Upper lobe of left lung (tissue), 6 donors: ENCODE data around the gene KLC3. TPM values are rescaled to one million over a fixed set of nuclear protein-coding genes. Genes with fewer than 3 reads are reported as not detected.

Experiments
- ATAC-seq, 2 donors: fragments of 200-7000 bp; cut with Tn5 transposase; one replicate each; pipeline ENCODE4 v1.9.1; 2022; ENCODE audit warnings: mild to moderate bottlenecking in 2 of 2, moderate library complexity in 2 of 2; ENCODE audit not compliant: low FRiP score in 2 of 2
- DNase-seq, 2 donors: peaks; one replicate each; pipeline ENCODE4 v3.0.0-alpha.2; 2019 to 2020
- H3K27ac ChIP-seq, 4 donors: fragments of 200-600 bp; sonication (generic); one replicate each; pipeline ENCODE4 v1.5.1; 2016 to 2019
- H3K27me3 ChIP-seq, 4 donors: fragments of 200-600 bp; sonication (generic); one replicate each; pipeline ENCODE4 v1.5.1; 2017 to 2019
- H3K36me3 ChIP-seq, 4 donors: fragments of 200-600 bp; sonication (generic); one replicate each; pipeline ENCODE4 v1.5.1; 2016 to 2019
- H3K4me1 ChIP-seq, 4 donors: fragments of 200-600 bp; sonication (generic); one replicate each; pipeline ENCODE4 v1.5.1; 2018 to 2019
- H3K4me3 ChIP-seq, 4 donors: fragments of 200-600 bp; sonication (generic); one replicate each; pipeline ENCODE4 v1.5.1; 2017 to 2019; ENCODE audit warnings: mild to moderate bottlenecking in 2 of 4, moderate library complexity in 1 of 4
- H3K9me3 ChIP-seq, 4 donors: fragments of 200-600 bp; sonication (generic); one replicate each; pipeline ENCODE4 v1.5.1; 2018 to 2019
- EP300 ChIP-seq, 4 donors: sonication (generic); formaldehyde crosslinking; IDR thresholded peaks; one replicate each; pipeline ENCODE4 v1.5.1; 2017; ENCODE audit warnings: antibody characterized with exemption in 4 of 4, control low read depth in 2 of 4
- POLR2A ChIP-seq, 4 donors: fragments of 450-650 bp; IDR thresholded peaks; one replicate each; pipeline ENCODE4 v1.5.1; 2016 to 2017; ENCODE audit warnings: antibody characterized with exemption in 4 of 4, mild to moderate bottlenecking in 2 of 4
- POLR2AphosphoS5 ChIP-seq, 2 donors: sonication (generic); formaldehyde crosslinking; IDR thresholded peaks; one replicate each; pipeline ENCODE4 v1.5.1; 2017; ENCODE audit warnings: antibody characterized with exemption in 2 of 2
- WGBS, 2 donors: methylation state at CpG; one replicate each; pipeline ENCODE4 v1.1.5; 2017 to 2018; 5-methylcytosine and 5-hydroxymethylcytosine counted together
- total RNA-seq, 6 donors: library from RNA; depleted of rRNA in 4 of 6; stranded (reverse); fragments of >200 nt in 4 of 6; gene quantifications; one replicate each; pipeline versions ENCODE4 v1.1.0 to v1.2.1, GENCODE V29; 2016 to 2021
- TF ChIP-seq, protein P1 (sequence below), 6 experiments: fragments of 450-650 bp in 4 of 6; fragments of 200-600 bp in 2 of 6; sonication (generic) in 2 of 6; IDR thresholded peaks; one replicate each; pipeline ENCODE4 v1.5.1; 2016 to 2019; ENCODE audit warnings: antibody characterized with exemption in 6 of 6
- donor health status: DM: no; HTN: no; CAD: no; lungs with moderate emphysema.
- donor health status: DM: no; HTN: yes; CAD: no; lungs with severe emphysema.

The KLC3 gene
- total RNA-seq, 6 donors from 2014 or later = 2.4 to 9.5 (median 3.9) TPM

DNA sequence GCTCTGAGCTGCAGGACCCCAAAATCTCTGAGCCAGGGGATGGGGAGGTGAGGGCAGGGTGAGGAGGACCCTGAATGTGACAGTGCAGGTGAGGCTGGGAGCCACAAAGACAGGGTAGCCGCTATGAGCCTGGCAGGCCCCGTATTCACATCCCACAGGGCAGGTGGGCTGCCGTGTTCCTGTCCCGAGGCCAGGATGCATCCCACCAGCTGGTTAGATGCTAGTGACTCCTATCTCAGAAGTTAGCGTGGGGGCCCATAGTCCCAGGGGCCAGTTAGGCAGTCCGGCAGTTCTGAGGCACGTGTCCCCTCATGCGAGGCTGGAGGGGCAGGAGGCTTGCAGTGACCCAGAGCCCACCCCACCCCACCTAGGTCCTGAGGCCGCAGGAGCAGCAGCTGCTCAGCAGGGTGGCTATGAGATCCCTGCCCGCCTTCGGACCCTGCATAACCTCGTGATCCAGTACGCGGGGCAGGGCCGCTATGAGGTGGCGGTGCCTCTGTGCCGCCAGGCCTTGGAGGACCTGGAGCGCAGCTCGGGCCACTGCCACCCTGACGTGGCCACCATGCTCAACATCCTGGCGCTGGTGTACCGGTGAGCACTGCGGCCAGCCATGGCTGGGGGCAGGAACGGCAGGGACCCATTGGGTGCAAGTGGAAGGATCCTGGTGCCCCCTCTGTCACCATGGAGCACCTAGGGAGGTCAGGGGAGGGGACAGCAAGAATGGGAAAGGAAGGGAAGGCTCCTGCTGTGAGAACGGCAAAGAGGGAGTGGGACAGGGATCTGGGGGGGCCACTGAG is 7.2 kb downstream of the KLC3 start:
- no peak for ATAC-seq
- Histone ChIP-seq H3K36me3 (peaks cover 0 to 21% (median 11%) of the 10 kb centered on the region in 4 donors), H3K27me3 (peaks cover 0 to 5% (median 2%) of the 10 kb centered on the region in 4 donors), H3K9me3 (no peaks in the 10 kb centered on the region), H3K4me3 (no peak overlapping the region), H3K4me1 (no peaks in the 10 kb centered on the region), H3K27ac (no peak overlapping the region)
- 67 to 74% methylated on average over 6 to 22 of the region's 25 CpGs for WGBS, 2 donors
- TF ChIP-seq POLR2AphosphoS5 (IDR thresholded peaks at IDR 0.05) (no peak), POLR2A (IDR thresholded peaks at IDR 0.05) (no peak), EP300 (IDR thresholded peaks at IDR 0.05) (no peak)
- TF ChIP-seq, protein P1, sequence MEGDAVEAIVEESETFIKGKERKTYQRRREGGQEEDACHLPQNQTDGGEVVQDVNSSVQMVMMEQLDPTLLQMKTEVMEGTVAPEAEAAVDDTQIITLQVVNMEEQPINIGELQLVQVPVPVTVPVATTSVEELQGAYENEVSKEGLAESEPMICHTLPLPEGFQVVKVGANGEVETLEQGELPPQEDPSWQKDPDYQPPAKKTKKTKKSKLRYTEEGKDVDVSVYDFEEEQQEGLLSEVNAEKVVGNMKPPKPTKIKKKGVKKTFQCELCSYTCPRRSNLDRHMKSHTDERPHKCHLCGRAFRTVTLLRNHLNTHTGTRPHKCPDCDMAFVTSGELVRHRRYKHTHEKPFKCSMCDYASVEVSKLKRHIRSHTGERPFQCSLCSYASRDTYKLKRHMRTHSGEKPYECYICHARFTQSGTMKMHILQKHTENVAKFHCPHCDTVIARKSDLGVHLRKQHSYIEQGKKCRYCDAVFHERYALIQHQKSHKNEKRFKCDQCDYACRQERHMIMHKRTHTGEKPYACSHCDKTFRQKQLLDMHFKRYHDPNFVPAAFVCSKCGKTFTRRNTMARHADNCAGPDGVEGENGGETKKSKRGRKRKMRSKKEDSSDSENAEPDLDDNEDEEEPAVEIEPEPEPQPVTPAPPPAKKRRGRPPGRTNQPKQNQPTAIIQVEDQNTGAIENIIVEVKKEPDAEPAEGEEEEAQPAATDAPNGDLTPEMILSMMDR (IDR thresholded peaks at IDR 0.05) = no peak
- no peak for DNase-seq

GRCh38 chr19:45348367-45349125 is 8.0 kb downstream of the KLC3 start:
- peaks cover 0 to 5% (median 2%) of the 10 kb centered on the region in 4 donors for H3K27me3 ChIP-seq
- ATAC-seq (no peak), DNase-seq (no peak)
- no peaks in the 10 kb centered on the region for H3K4me1 ChIP-seq
- no peak overlapping the region for H3K4me3 ChIP-seq
- TF ChIP-seq, protein P1 (IDR thresholded peaks at IDR 0.05) = no peak
- TF ChIP-seq POLR2A (IDR thresholded peaks at IDR 0.05) (no peak), POLR2AphosphoS5 (IDR thresholded peaks at IDR 0.05) (no peak), EP300 (IDR thresholded peaks at IDR 0.05) (no peak)
- H3K27ac ChIP-seq = no peak overlapping the region
- H3K9me3 ChIP-seq = no peaks in the 10 kb centered on the region
- H3K36me3 ChIP-seq = peaks cover 0 to 26% (median 16%) of the 10 kb centered on the region in 4 donors
- 85 to 88% methylated on average over 17 to 19 of the region's 23 CpGs for WGBS, 2 donors

DNA sequence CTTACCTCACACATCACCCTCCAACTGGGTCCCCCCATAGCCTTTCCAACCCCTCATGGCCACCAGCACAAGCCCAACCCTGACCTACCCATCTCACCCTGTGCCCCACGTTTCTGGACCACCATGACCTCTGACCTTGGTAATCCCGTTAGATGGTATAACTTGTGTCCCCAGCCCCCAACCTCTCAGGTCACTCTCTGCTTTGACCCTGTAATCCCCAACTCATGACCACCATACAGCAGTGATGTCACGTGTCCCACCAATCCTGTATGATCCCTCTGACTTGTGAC is 8.5 kb downstream of the KLC3 start:
- ATAC-seq (no peak), DNase-seq (no peak)
- H3K4me3 ChIP-seq = no peak overlapping the region
- peaks cover 0 to 31% (median 19%) of the 10 kb centered on the region in 4 donors for H3K36me3 ChIP-seq
- no peak overlapping the region for H3K27ac ChIP-seq
- no peaks in the 10 kb centered on the region for H3K9me3 ChIP-seq
- H3K27me3 ChIP-seq = peaks cover 0 to 5% (median 2%) of the 10 kb centered on the region in 4 donors
- TF ChIP-seq, protein P1 (IDR thresholded peaks at IDR 0.05) = no peak
- no peak for TF ChIP-seq POLR2AphosphoS5 (IDR thresholded peaks at IDR 0.05)
- TF ChIP-seq EP300 (IDR thresholded peaks at IDR 0.05) = no peak
- TF ChIP-seq POLR2A (IDR thresholded peaks at IDR 0.05) = no peak
- 76 to 81% methylated on average over 3 of the region's 3 CpGs for WGBS, 2 donors
- no peaks in the 10 kb centered on the region for H3K4me1 ChIP-seq

- TF ChIP-seq, protein P1 (IDR thresholded peaks at IDR 0.05) = no peak
- TF ChIP-seq EP300 (IDR thresholded peaks at IDR 0.05) (no peak), POLR2AphosphoS5 (IDR thresholded peaks at IDR 0.05) (no peak), POLR2A (IDR thresholded peaks at IDR 0.05) (no peak)
- DNase-seq (no peak), ATAC-seq (no peak)
- H3K4me3 ChIP-seq = no peak overlapping the region
- no peaks in the 10 kb centered on the region for H3K4me1 ChIP-seq
- 89 to 90% methylated on average over 14 to 16 of the region's 17 CpGs for WGBS, 2 donors
- peaks cover 0 to 5% (median 2%) of the 10 kb centered on the region in 4 donors for H3K27me3 ChIP-seq
- H3K36me3 ChIP-seq = peaks cover 0 to 36% (median 20%) of the 10 kb centered on the region in 4 donors
- no peak overlapping the region for H3K27ac ChIP-seq
- H3K9me3 ChIP-seq = no peaks in the 10 kb centered on the region
Measured at GRCh38 chr19:45349430-45349941, 8.9 kb downstream of the KLC3 start.
